GM21619 (cell line): ENCODE data around the gene LRMDA.

ENCODE experiments used
- ATAC-seq: cut with Tn5 transposase; IDR thresholded peaks from one replicate; pipeline ENCODE4 v1.9.1; 2021; ENCODE audit not compliant: unreplicated experiment

LRMDA gene

GRCh38 chr10:76088980-76089379, 657.6 kb downstream of the LRMDA start:
- ATAC-seq, result no peak

- no peak for ATAC-seq
These were observed 658.2 kb downstream of the LRMDA start for GRCh38 chr10:76089556-76090180.

- ATAC-seq, result no peak
These were observed 660.5 kb downstream of the LRMDA start for GRCh38 chr10:76091926-76092325.

- ATAC-seq, result no peak
These were observed 675.2 kb downstream of the LRMDA start for GRCh38 chr10:76106611-76107010.

GRCh38 chr10:76108563-76109359, 677.3 kb downstream of the LRMDA start:
- no peak for ATAC-seq

GRCh38 chr10:76111404-76111803, 680.0 kb downstream of the LRMDA start:
- no peak for ATAC-seq

GRCh38 chr10:76111986-76112825, 680.8 kb downstream of the LRMDA start:
- ATAC-seq, result no peak

GRCh38 chr10:76112826-76113150, 681.4 kb downstream of the LRMDA start:
- ATAC-seq, result no peak

- ATAC-seq, result no peak
These were observed 682.5 kb downstream of the LRMDA start for GRCh38 chr10:76113952-76114351.

- ATAC-seq, result no peak
These were observed 683.2 kb downstream of the LRMDA start for GRCh38 chr10:76114581-76115001.

GRCh38 chr10:76115131-76115470, 683.7 kb downstream of the LRMDA start:
- no peak for ATAC-seq

GRCh38 chr10:76115471-76116155, 684.2 kb downstream of the LRMDA start:
- no peak for ATAC-seq

GRCh38 chr10:76116523-76116922, 685.1 kb downstream of the LRMDA start:
- no peak for ATAC-seq

GRCh38 chr10:76117949-76118348, 686.5 kb downstream of the LRMDA start:
- no peak for ATAC-seq

- ATAC-seq, result no peak
These were observed 687.6 kb downstream of the LRMDA start for GRCh38 chr10:76119036-76119435.

GRCh38 chr10:76119515-76119914, 688.1 kb downstream of the LRMDA start:
- ATAC-seq, result no peak

- no peak for ATAC-seq
These were observed 690.6 kb downstream of the LRMDA start for GRCh38 chr10:76122056-76122455.

GRCh38 chr10:76124280-76124679, 692.9 kb downstream of the LRMDA start:
- ATAC-seq, result no peak

GRCh38 chr10:76125900-76126299, 694.5 kb downstream of the LRMDA start:
- ATAC-seq, result no peak

GRCh38 chr10:76126607-76127527, 695.4 kb downstream of the LRMDA start:
- ATAC-seq, result no peak
